HepG2 (cell line): ENCODE measurements around the gene FAM117B. TPM values are rescaled to one million over a fixed set of nuclear protein-coding genes. Genes with fewer than 3 reads are reported as not detected.

Source experiments
- ATAC-seq: fragments of 200-7000 bp; cut with Tn5 transposase; 3 replicates; pipeline ENCODE4 v1.9.1; 2020; ENCODE audit warnings: mild to moderate bottlenecking, moderate library complexity
- BruUV-seq: library from RNA; stranded (reverse); fragments of 400-500 nt; replicated peaks from 2 replicates; lab custom pipeline; 2021; lab: Mats Ljungman, UMichigan
- CTCF ChIA-PET: fragments of 300-600 bp; formaldehyde crosslinking; extraction: SDS; loops from one replicate; lab custom pipeline; 2021; ENCODE audit warnings: low total read pairs, inconsistent platforms, low intra/inter-chr PET ratio; lab: Yijun Ruan, JAX
- POLR2A ChIA-PET: fragments of 350-600 bp; sonication (Branson Sonifier 250); formaldehyde crosslinking; loops from one replicate; lab custom pipeline; 2020; ENCODE audit warnings: antibody characterized with exemption, inconsistent platforms; lab: Yijun Ruan, JAX
- DNase-seq: peaks from one replicate; pipeline ENCODE4 v3.0.0-alpha.2; 2015; ENCODE audit warnings: low spot score
- FAIRE-seq: peaks from 3 replicates; lab custom pipeline; 2011; peaks lifted over from hg19 to GRCh38; lab: Jason Lieb, UNC
- H2AFZ ChIP-seq: one replicate; pipeline ENCODE4 v1.6.1; 2011; ENCODE audit warnings: low read length, inconsistent platforms
- H3K27ac ChIP-seq: fragments of 300-600 bp; 3 replicates; pipeline ENCODE4 v1.8.0; 2011; ENCODE audit warnings: mixed run types, mild to moderate bottlenecking, mixed read lengths, low read length, inconsistent platforms; ENCODE audit not compliant: insufficient read depth; ENCODE audit errors: extremely low read length
- H3K27me3 ChIP-seq, 2 experiments: fragments of 200-600 bp in 1 of 2; 2 replicates in 1 of 2; 3 replicates in 1 of 2; pipeline versions ENCODE4 v1.6.0 to v1.8.0; 2011; ENCODE audit warnings: low read length in 2 of 2, mild to moderate bottlenecking in 2 of 2, moderate library complexity in 2 of 2, inconsistent platforms in 1 of 2; ENCODE audit not compliant: insufficient read depth in 2 of 2, control insufficient read depth in 1 of 2
- H3K36me3 ChIP-seq, 2 experiments: fragments of 200-600 bp in 1 of 2; replicated peaks in 1 of 2; 2 replicates in 1 of 2; 3 replicates in 1 of 2; pipeline versions ENCODE4 v1.5.1 to v1.8.0; 2011; ENCODE audit warnings: low read length in 2 of 2, inconsistent platforms in 1 of 2; ENCODE audit not compliant: insufficient read depth in 2 of 2, control insufficient read depth in 1 of 2
- H3K4me1 ChIP-seq: 2 replicates; pipeline ENCODE4 v1.5.1; 2012; ENCODE audit warnings: low read length, inconsistent platforms; ENCODE audit not compliant: insufficient read depth
- H3K4me2 ChIP-seq: 2 replicates; pipeline ENCODE4 v1.6.0; 2011; ENCODE audit warnings: low read depth, low read length, inconsistent platforms
- H3K4me3 ChIP-seq, 3 experiments: fragments of 200-600 bp in 1 of 3; sonication (generic), shearing (Covaris generic) in 1 of 3; replicated peaks in 1 of 3; 2 replicates each; pipeline ENCODE4 v1.5.1; 2011 to 2016; ENCODE audit warnings: low read length in 3 of 3, inconsistent platforms in 2 of 3, low read depth in 2 of 3, mild to moderate bottlenecking in 2 of 3, control low read depth in 1 of 3, mixed read lengths in 1 of 3; ENCODE audit not compliant: insufficient read depth in 1 of 3
- H3K79me2 ChIP-seq: one replicate; pipeline ENCODE4 v1.6.1; 2011; ENCODE audit warnings: low read length, inconsistent platforms; ENCODE audit not compliant: insufficient read depth
- H3K9ac ChIP-seq: 2 replicates; pipeline ENCODE4 v1.6.0; 2011; ENCODE audit warnings: mild to moderate bottlenecking, low read depth, low read length, inconsistent platforms; ENCODE audit not compliant: insufficient read depth
- H3K9me3 ChIP-seq: 2 replicates; pipeline ENCODE4 v1.5.1; 2012; ENCODE audit warnings: mild to moderate bottlenecking, low read length
- H4K20me1 ChIP-seq: 2 replicates; pipeline ENCODE4 v1.6.0; 2011; ENCODE audit warnings: inconsistent platforms, mild to moderate bottlenecking, low read length, moderate library complexity; ENCODE audit not compliant: insufficient read depth
- KLF16 ChIP-seq, 2 experiments: sonication (generic) in 1 of 2; formaldehyde crosslinking in 1 of 2; IDR thresholded peaks; 2 replicates each; pipeline versions ENCODE4 v1.6.1 to v1.8.0; 2016 to 2023; ENCODE audit warnings: missing genetic modification reagents in 2 of 2, missing compliant biosample characterization in 1 of 2
- LCORL ChIP-seq, 2 experiments: fragments of 450-650 bp in 1 of 2; sonication (generic) in 1 of 2; formaldehyde crosslinking in 1 of 2; IDR thresholded peaks; 2 replicates each; pipeline versions ENCODE4 v1.5.0 to v1.6.1; 2017 to 2020; ENCODE audit warnings: antibody characterized with exemption in 1 of 2, missing genetic modification reagents in 1 of 2
- MATR3 ChIP-seq: sonication (generic); formaldehyde crosslinking; IDR thresholded peaks from 2 replicates; pipeline ENCODE4 v1.4.0; 2020; ENCODE audit warnings: missing genetic modification reagents
- MXI1 ChIP-seq: IDR thresholded peaks from 3 replicates; pipeline ENCODE4 v1.6.1; 2012; ENCODE audit warnings: low read depth, low read length, inconsistent platforms, borderline replicate concordance
- RAD21 ChIP-seq: fragments of 450-650 bp; formaldehyde crosslinking; IDR thresholded peaks from 2 replicates; pipeline ENCODE4 v1.5.0; 2020; ENCODE audit warnings: mild to moderate bottlenecking
- RFXAP ChIP-seq: sonication (generic); formaldehyde crosslinking; IDR thresholded peaks from 2 replicates; pipeline ENCODE4 v1.4.0; 2020; ENCODE audit warnings: missing genetic modification reagents, borderline replicate concordance
- SMAD3 ChIP-seq: sonication (generic); formaldehyde crosslinking; IDR thresholded peaks from 2 replicates; pipeline ENCODE4 v1.4.0; 2020; ENCODE audit warnings: missing genetic modification reagents
- SNAPC2 ChIP-seq: sonication (generic); formaldehyde crosslinking; IDR thresholded peaks from 2 replicates; pipeline ENCODE4 v1.8.1; 2022; ENCODE audit warnings: mild to moderate bottlenecking, missing genetic modification reagents
- SP140L ChIP-seq: sonication (generic); formaldehyde crosslinking; IDR thresholded peaks from 2 replicates; pipeline ENCODE4 v1.4.0; 2020; ENCODE audit warnings: missing genetic modification reagents, borderline replicate concordance
- ZNF10 ChIP-seq: sonication (generic); formaldehyde crosslinking; IDR thresholded peaks from 2 replicates; pipeline ENCODE4 v1.4.0; 2020; ENCODE audit warnings: mild to moderate bottlenecking, low read depth, missing genetic modification reagents, borderline replicate concordance
- ZNF343 ChIP-seq: sonication (generic); formaldehyde crosslinking; IDR thresholded peaks from 2 replicates; pipeline ENCODE4 v1.4.0; 2020; ENCODE audit warnings: mild to moderate bottlenecking, missing genetic modification reagents
- ZSCAN22 ChIP-seq: sonication (generic); formaldehyde crosslinking; IDR thresholded peaks from 2 replicates; pipeline ENCODE4 v1.4.0; 2020; ENCODE audit warnings: mild to moderate bottlenecking, missing genetic modification reagents
- WGBS: methylation state at CpG from one replicate; pipeline ENCODE4 v1.1.6; 2017; ENCODE audit warnings: low lambda C conversion rate; 5-methylcytosine and 5-hydroxymethylcytosine counted together
- in situ Hi-C: cut with HindIII; loops from 2 replicates; pipeline ENCODE4 v1.10.0; 2017; ENCODE audit warnings: low pct_unique_long_range_greater_than_20kb; ENCODE audit not compliant: extremely low pct_ligation_motif_present
- intact Hi-C: fragments of 100-400 bp; cut with micrococcal nuclease; formaldehyde crosslinking; loops from one replicate; pipeline ENCODE4 v1.10.0; 2022; ENCODE audit not compliant: unreplicated experiment
- polyA plus RNA-seq, 8 experiments: library from polyadenylated mRNA; depleted of rRNA in 3 of 8; stranded (reverse) in 7 of 8; unstranded in 1 of 8; fragments of >200 nt; fragmentation: Illumina TruSeq in 4 of 8; extraction: Trizol in 4 of 8; gene quantifications; 2 replicates each; pipeline versions ENCODE4 v1.2.1 to v1.2.3, GENCODE V29; 2011 to 2016; ENCODE audit warnings: low read depth in 4 of 8, missing spikeins in 1 of 8, mixed read lengths in 1 of 8; ENCODE audit not compliant: insufficient read depth in 1 of 8
- total RNA-seq, 5 experiments: library from RNA; depleted of rRNA; stranded (reverse); fragments of >200 nt; fragmentation: Illumina TruSeq; extraction: Trizol; gene quantifications; 2 replicates each; pipeline ENCODE4 v1.2.3, GENCODE V29; 2016; ENCODE audit warnings: low read depth in 1 of 5
- TF ChIP-seq, protein P1 (sequence below): fragments of 450-650 bp; IDR thresholded peaks from 2 replicates; pipeline ENCODE4 v1.6.1; 2017
- TF ChIP-seq, protein P2 (sequence below): sonication (generic); formaldehyde crosslinking; IDR thresholded peaks from 2 replicates; pipeline ENCODE4 v1.4.0; 2020; ENCODE audit warnings: mild to moderate bottlenecking, missing genetic modification reagents
- TF ChIP-seq, protein P3 (sequence below): sonication (generic); formaldehyde crosslinking; IDR thresholded peaks from 2 replicates; pipeline ENCODE4 v1.4.0; 2020; ENCODE audit warnings: missing genetic modification reagents

FAM117B gene
- total and polyA plus RNA-seq, 2 of the 13 experiments (the other 11 are each of a cell fraction or from before 2014, with no cell fraction given) = 5.8 to 11.0 TPM

DNA sequence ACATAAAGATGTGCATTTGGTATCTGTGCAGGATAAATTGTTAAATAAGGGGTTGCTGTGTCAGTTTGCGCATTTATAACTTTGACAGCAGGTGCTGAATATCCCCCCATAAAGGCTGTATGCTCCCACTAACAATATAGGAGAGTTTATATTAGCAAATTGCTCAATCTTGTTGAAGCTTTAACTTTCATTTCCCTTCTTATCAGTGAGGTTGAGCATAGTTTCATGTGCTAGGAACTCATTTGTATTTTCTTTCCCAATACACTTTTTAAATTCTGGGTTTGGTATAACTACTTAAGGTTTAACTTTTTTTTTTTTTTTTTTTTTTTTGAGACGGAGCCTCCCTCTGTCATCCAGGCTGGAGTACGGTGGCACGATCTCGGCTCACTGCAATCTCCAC, 89.0 kb downstream of the FAM117B start:
- H3K36me3 ChIP-seq = peaks cover 3 to 24% of the 10 kb centered on the region in 2 experiments; a peak in 4 of 5 replicates
- no peak overlapping the region for H2AFZ ChIP-seq
- H3K27ac ChIP-seq = no peak overlapping the region
- CTCF ChIA-PET = no interaction called here
- no TSS peak for BruUV-seq
- no peak overlapping the region for H3K4me3 ChIP-seq
- no peaks in the 10 kb centered on the region for H3K27me3 ChIP-seq
- ATAC-seq (no peak), DNase-seq (no peak), FAIRE-seq (no peak)
- WGBS = 95% methylated on average over 5 of the region's 5 CpGs
- intact Hi-C loops (no loop called here), in situ Hi-C loops (no loop called here)
- POLR2A ChIA-PET = no interaction called here
- no peak overlapping the region for H3K9ac ChIP-seq
- peaks cover 3% of the 10 kb centered on the region; the same call in 1 of the 2 replicates for H4K20me1 ChIP-seq
- H3K79me2 ChIP-seq = peaks cover 23% of the 10 kb centered on the region
- no peaks in the 10 kb centered on the region for H3K9me3 ChIP-seq
- TF ChIP-seq MATR3 (CRISPR knock-in tag) (no peak), ZNF343 (no peak)
- TF ChIP-seq, protein P1, sequence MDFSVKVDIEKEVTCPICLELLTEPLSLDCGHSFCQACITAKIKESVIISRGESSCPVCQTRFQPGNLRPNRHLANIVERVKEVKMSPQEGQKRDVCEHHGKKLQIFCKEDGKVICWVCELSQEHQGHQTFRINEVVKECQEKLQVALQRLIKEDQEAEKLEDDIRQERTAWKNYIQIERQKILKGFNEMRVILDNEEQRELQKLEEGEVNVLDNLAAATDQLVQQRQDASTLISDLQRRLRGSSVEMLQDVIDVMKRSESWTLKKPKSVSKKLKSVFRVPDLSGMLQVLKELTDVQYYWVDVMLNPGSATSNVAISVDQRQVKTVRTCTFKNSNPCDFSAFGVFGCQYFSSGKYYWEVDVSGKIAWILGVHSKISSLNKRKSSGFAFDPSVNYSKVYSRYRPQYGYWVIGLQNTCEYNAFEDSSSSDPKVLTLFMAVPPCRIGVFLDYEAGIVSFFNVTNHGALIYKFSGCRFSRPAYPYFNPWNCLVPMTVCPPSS = no peak
- TF ChIP-seq, protein P2, sequence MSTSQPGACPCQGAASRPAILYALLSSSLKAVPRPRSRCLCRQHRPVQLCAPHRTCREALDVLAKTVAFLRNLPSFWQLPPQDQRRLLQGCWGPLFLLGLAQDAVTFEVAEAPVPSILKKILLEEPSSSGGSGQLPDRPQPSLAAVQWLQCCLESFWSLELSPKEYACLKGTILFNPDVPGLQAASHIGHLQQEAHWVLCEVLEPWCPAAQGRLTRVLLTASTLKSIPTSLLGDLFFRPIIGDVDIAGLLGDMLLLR (CRISPR knock-in tag) = no peak
- no peak overlapping the region for H3K4me2 ChIP-seq
- no peaks in the 10 kb centered on the region; the same call in 1 of the 2 replicates for H3K4me1 ChIP-seq

DNA sequence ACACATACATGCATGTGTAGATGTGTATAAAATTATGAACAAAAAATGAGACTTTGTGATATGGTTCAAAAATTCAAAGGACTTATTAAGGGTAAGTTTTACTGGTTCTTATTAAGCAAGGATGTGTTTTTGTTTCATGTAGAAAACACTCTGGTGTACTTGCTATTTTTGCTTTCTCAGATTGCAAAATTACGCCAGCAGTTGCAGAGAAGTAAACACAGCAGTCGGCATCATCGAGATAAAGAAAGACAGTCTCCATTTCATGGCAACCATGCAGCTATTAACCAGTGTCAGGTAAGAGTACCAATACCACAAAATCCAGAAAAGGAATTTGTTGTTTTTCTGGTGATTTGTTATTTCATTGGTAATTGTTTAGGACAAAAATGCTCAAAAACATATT, 91.3 kb downstream of the FAM117B start:
- intact Hi-C loops (no loop called here), in situ Hi-C loops (no loop called here)
- no peaks in the 10 kb centered on the region for H3K9me3 ChIP-seq
- H3K36me3 ChIP-seq = peaks cover 6 to 34% of the 10 kb centered on the region in 2 experiments
- H4K20me1 ChIP-seq = no peaks in the 10 kb centered on the region
- H3K27ac ChIP-seq = no peak overlapping the region
- no peak overlapping the region for H3K4me3 ChIP-seq
- BruUV-seq = no TSS peak
- WGBS = 91% methylated on average over 3 of the region's 3 CpGs
- ATAC-seq = no peak
- no peak for TF ChIP-seq KLF16 (CRISPR knock-in tag; IDR thresholded peaks at IDR 0.05)
- TF ChIP-seq LCORL (IDR thresholded peaks at IDR 0.05) = no peak
- no peak for TF ChIP-seq LCORL (CRISPR knock-in tag; IDR thresholded peaks at IDR 0.05)
- TF ChIP-seq RAD21 (CRISPR knock-in tag) = no peak
- no peak for TF ChIP-seq SP140L (CRISPR knock-in tag)
- TF ChIP-seq RFXAP = no peak
- TF ChIP-seq ZSCAN22 (CRISPR knock-in tag) = no peak
- TF ChIP-seq, protein P3, sequence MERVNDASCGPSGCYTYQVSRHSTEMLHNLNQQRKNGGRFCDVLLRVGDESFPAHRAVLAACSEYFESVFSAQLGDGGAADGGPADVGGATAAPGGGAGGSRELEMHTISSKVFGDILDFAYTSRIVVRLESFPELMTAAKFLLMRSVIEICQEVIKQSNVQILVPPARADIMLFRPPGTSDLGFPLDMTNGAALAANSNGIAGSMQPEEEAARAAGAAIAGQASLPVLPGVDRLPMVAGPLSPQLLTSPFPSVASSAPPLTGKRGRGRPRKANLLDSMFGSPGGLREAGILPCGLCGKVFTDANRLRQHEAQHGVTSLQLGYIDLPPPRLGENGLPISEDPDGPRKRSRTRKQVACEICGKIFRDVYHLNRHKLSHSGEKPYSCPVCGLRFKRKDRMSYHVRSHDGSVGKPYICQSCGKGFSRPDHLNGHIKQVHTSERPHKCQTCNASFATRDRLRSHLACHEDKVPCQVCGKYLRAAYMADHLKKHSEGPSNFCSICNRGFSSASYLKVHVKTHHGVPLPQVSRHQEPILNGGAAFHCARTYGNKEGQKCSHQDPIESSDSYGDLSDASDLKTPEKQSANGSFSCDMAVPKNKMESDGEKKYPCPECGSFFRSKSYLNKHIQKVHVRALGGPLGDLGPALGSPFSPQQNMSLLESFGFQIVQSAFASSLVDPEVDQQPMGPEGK = no peak
- TF ChIP-seq ZNF10 (CRISPR knock-in tag) = no peak
- no peak for TF ChIP-seq SNAPC2
- no peak for TF ChIP-seq MXI1
- no peak for TF ChIP-seq SMAD3 (CRISPR knock-in tag)
- CTCF ChIA-PET = no interaction called here
- H2AFZ ChIP-seq = no peak overlapping the region
- peaks cover 4% of the 10 kb centered on the region for H3K79me2 ChIP-seq
- H3K9ac ChIP-seq = no peak overlapping the region
- H3K4me2 ChIP-seq = no peak overlapping the region
- no peaks in the 10 kb centered on the region for H3K27me3 ChIP-seq
- no peaks in the 10 kb centered on the region for H3K4me1 ChIP-seq
- POLR2A ChIA-PET = no interaction called here
- DNase-seq = no peak
- FAIRE-seq = no peak
